Right lobe of liver (tissue), 6 donors: ENCODE measurements around the gene OTOP3. TPM values are rescaled to one million over a fixed set of nuclear protein-coding genes. Genes with fewer than 3 reads are reported as not detected.
A peak's percentile ranks its signal among the peaks of the same experiment; 100 is the strongest.

Experiments used
- ATAC-seq, 4 donors: fragments of 200-7000 bp; cut with Tn5 transposase; one replicate each; pipeline ENCODE4 v1.9.1; 2020; ENCODE audit warnings: mild to moderate bottlenecking in 4 of 4, moderate library complexity in 4 of 4
- DNase-seq, 3 donors: peaks; one replicate each; pipeline ENCODE4 v3.0.0-alpha.2; 2020
- H3K27ac ChIP-seq, 3 donors: fragments of 200-600 bp; one replicate each; pipeline ENCODE4 v1.8.0; 2022
- H3K27me3 ChIP-seq, 2 donors: fragments of 200-600 bp; one replicate each; pipeline ENCODE4 v1.8.0; 2022
- H3K36me3 ChIP-seq, 4 donors: fragments of 200-600 bp; sonication (generic) in 1 of 4; one replicate each; pipeline versions ENCODE4 v1.5.1 to v1.8.0; 2017 to 2022; ENCODE audit warnings: control low read depth in 1 of 4
- H3K4me1 ChIP-seq, 4 donors: fragments of 200-600 bp; sonication (generic) in 1 of 4; one replicate each; pipeline versions ENCODE4 v1.5.1 to v1.8.0; 2017 to 2022; ENCODE audit warnings: control low read depth in 1 of 4
- H3K4me3 ChIP-seq, 3 donors: fragments of 200-600 bp; one replicate each; pipeline ENCODE4 v1.8.0; 2022
- H3K9me3 ChIP-seq, 4 donors: fragments of 200-600 bp; sonication (generic) in 1 of 4; one replicate each; pipeline versions ENCODE4 v1.5.1 to v1.8.0; 2017 to 2022; ENCODE audit warnings: control low read depth in 1 of 4
- POLR2A ChIP-seq: fragments of 450-650 bp; IDR thresholded peaks from one replicate; pipeline ENCODE4 v1.6.1; 2017; ENCODE audit warnings: antibody characterized with exemption, mild to moderate bottlenecking
- WGBS: methylation state at CpG from one replicate; pipeline ENCODE4 v1.1.6; 2018; ENCODE audit warnings: low coverage, low lambda C conversion rate; ENCODE audit not compliant: insufficient coverage; ENCODE audit errors: missing lambda C conversion rate; 5-methylcytosine and 5-hydroxymethylcytosine counted together
- intact Hi-C, 2 donors: fragments of 100-400 bp; cut with DNase I; formaldehyde crosslinking; loops; one replicate each; pipeline versions ENCODE4 v1.11.2 to v1.14.1; 2022
- total RNA-seq, 6 experiments: library from RNA; depleted of rRNA in 2 of 6; stranded (reverse); fragments of >200 nt in 2 of 6; fragmentation: NEBNext Ultra II Directional in 3 of 6; extraction: Animal tissue kit (Norgen Biotek cat#: 25700) in 3 of 6; gene quantifications; one replicate each; pipeline versions ENCODE4 v1.1.0 to v1.2.4, GENCODE V29; 2016 to 2023
- TF ChIP-seq, protein P1 (sequence below), 4 donors: fragments of 200-600 bp in 3 of 4; fragments of 450-650 bp in 1 of 4; IDR thresholded peaks; one replicate each; pipeline versions ENCODE4 v1.5.1 to v1.8.0; 2016 to 2022; ENCODE audit warnings: antibody characterized with exemption in 4 of 4, mild to moderate bottlenecking in 2 of 4
- donor health status: DM: no; HTN: yes; CAD: no.
- donor health status: DM: no; HTN: no; CAD: no.
- donor health status: DM: no; HTN: no; CAD: no.
- donor health status: DM: no; HTN: yes; CAD: no.
- donor health status: DM: no; HTN: yes; CAD: no.

The OTOP3 gene
- total RNA-seq, 6 experiments from 2014 or later, result not detected

DNA sequence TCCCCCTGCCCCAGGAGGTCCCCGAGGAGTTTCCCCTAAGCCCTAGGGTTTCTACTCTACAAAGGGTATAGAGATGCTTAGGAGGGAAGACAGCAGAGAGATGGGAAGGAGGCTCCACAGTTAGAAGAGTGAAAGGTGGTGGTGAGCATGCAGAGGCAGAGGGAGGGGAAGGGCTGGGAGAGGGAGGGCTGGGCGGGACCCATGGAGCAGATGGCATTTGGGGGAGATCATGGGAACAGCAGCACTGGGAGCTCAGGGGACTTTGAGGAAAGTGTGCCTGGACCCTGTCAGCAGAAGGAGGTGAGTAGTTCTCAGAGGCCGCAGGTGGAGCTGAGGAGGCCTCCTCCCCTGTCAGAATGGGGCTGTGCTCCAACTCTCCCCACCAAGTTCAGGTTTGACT, 650 bp upstream of the OTOP3 start:
- Histone ChIP-seq H3K9me3 (no peaks in the 10 kb centered on the region), H3K27ac (no peak overlapping the region), H3K27me3 (no peaks in the 10 kb centered on the region), H3K36me3 (no peaks in the 10 kb centered on the region), H3K4me3 (no peak overlapping the region), H3K4me1 (peaks cover 0 to 7% (median 0%) of the 10 kb centered on the region in 4 donors)
- intact Hi-C loops, result no loop called here
- ATAC-seq (no peak), DNase-seq (no peak)
- WGBS, result 66% methylated on average over 2 of the region's 3 CpGs
- no peak for TF ChIP-seq POLR2A
- TF ChIP-seq, protein P1, sequence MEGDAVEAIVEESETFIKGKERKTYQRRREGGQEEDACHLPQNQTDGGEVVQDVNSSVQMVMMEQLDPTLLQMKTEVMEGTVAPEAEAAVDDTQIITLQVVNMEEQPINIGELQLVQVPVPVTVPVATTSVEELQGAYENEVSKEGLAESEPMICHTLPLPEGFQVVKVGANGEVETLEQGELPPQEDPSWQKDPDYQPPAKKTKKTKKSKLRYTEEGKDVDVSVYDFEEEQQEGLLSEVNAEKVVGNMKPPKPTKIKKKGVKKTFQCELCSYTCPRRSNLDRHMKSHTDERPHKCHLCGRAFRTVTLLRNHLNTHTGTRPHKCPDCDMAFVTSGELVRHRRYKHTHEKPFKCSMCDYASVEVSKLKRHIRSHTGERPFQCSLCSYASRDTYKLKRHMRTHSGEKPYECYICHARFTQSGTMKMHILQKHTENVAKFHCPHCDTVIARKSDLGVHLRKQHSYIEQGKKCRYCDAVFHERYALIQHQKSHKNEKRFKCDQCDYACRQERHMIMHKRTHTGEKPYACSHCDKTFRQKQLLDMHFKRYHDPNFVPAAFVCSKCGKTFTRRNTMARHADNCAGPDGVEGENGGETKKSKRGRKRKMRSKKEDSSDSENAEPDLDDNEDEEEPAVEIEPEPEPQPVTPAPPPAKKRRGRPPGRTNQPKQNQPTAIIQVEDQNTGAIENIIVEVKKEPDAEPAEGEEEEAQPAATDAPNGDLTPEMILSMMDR (IDR thresholded peaks at IDR 0.05), result no peak

DNA sequence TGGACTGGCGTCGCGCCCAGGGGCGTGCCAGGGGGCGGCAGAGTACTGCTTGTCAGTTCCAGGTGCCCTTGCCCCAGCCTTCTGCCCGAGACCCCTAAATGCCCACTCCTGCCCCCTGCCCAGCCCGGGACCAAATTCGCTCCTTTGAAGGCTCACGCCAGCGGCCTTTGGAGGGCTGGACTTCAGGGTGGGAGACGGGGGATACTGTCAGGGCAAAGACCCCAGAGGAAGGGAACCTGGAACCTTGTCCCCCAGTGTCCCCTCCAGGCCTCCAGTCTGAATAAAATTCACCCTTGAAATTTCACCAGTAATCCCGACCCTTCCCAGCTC, 737 bp downstream of the OTOP3 start:
- no peak overlapping the region for H3K4me3 ChIP-seq
- DNase-seq, result peak in 1 of 3 donors; percentile 46
- no peak overlapping the region for H3K27ac ChIP-seq

DNA sequence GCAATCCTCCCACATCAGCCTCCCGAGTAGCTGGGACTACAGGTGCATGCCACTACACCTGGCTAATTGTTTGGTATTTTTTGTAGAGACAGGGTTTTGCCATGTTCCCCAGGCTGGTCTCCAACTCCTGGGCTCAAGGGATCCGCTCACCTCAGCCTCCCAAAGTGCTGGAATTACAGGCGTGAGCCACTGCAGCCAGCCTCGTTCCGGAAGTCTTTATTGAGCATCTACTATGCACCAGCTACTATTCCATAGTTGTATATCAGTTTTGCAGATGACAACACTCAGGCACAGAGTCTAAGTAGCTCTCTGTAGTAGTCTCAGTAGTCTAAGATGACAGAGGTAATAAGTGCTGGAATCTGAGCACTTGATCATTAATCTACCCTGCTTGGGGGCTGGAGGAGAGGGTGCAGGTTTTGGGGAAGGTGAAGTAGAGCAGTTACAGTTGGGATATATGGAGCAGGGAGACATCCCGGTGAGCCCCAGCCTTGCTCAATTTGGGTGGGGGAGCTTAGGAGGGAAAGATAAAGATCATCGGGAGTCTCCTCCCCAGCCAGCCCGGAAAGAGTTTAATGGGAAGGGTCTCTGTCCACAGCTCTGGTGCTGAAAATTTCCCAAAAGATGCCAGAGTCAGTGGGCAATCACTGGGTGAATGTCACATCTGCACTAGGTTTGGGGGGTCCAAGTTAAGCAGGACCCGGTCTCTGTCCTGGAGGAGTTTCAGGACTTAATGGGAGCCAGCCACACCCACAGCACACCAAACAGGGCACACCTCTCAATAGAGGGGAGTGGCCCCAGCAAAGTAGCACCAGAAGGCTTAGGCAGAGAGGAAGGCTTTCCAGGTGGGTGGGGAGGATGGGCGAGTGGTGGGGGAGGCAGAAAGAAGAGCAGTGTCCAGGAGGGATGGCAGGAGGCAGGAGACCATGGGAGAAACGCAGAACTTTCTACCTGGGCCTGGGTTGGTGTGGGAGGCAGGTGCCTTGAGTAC, 1.7 kb downstream of the OTOP3 start:
- Histone ChIP-seq H3K27me3 (no peaks in the 10 kb centered on the region), H3K9me3 (no peaks in the 10 kb centered on the region), H3K4me1 (peaks cover 0 to 7% (median 0%) of the 10 kb centered on the region in 4 donors), H3K27ac (no peak overlapping the region), H3K4me3 (no peak overlapping the region), H3K36me3 (no peaks in the 10 kb centered on the region)
- DNase-seq, result peak in 1 of 3 donors; percentile 16
- intact Hi-C loops, result no loop called here
- 25% methylated on average over 6 of the region's 11 CpGs for WGBS
- TF ChIP-seq POLR2A, result no peak
- TF ChIP-seq, protein P1 (IDR thresholded peaks at IDR 0.05), result no peak
- no peak for ATAC-seq

More for the DNA sequence above, 737 bp downstream of the OTOP3 start:
- no peak for ATAC-seq
- H3K27me3 ChIP-seq, result no peaks in the 10 kb centered on the region
- peaks cover 0 to 7% (median 0%) of the 10 kb centered on the region in 4 donors for H3K4me1 ChIP-seq
- no peaks in the 10 kb centered on the region for H3K9me3 ChIP-seq
- intact Hi-C loops, result no loop called here
- TF ChIP-seq POLR2A, result no peak
- TF ChIP-seq, protein P1 (IDR thresholded peaks at IDR 0.05), result no peak
- no peaks in the 10 kb centered on the region for H3K36me3 ChIP-seq
- WGBS, result no CpG with 5 or more reads among the region's 12 CpGs

DNA sequence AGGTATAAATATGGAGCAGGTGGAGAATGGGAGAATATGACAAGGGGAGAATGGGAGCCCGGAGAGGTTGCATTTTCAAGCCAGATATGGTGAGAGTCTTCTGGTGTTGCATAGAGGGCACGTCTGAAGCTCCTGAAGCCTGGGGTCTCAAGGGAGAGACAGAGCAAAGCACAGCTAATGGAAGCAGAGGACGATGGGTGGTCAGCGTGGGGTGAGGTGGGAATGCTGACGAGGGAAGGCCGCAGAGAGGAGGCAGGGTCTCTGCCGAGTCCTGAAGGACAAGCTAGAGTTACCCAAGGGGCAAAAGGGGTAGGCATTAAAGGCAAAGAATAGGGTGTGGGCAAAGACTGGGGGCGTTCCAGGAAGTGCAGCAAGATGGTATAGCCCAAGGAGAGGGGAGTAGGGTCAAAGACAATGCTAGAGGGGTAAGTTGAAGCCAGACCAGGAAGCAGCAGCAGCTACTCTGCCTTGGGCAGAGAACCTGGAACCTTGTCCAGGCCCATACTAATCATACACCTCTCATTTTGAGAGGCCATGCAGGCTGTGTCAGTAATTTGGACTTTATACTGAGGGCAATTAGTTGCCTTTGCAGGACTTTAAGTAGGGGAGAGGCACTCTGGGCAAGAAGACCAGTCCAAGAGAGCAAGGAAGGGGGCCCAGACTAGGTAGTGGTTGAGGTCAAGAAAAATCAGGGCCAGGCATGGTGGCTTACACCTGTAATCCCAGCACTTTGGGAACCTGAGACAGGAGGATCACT, 2.7 kb downstream of the OTOP3 start:
- no peak overlapping the region for H3K27ac ChIP-seq
- H3K4me1 ChIP-seq, result peaks cover 0 to 7% (median 0%) of the 10 kb centered on the region in 4 donors
- 53% methylated on average over 5 of the region's 8 CpGs for WGBS
- DNase-seq (no peak), ATAC-seq (no peak)
- no peak overlapping the region for H3K4me3 ChIP-seq
- TF ChIP-seq, protein P1 (IDR thresholded peaks at IDR 0.05), result no peak
- TF ChIP-seq POLR2A, result no peak
- no peaks in the 10 kb centered on the region for H3K27me3 ChIP-seq
- H3K9me3 ChIP-seq, result no peaks in the 10 kb centered on the region
- intact Hi-C loops, result no loop called here
- H3K36me3 ChIP-seq, result no peaks in the 10 kb centered on the region
